ENCODE measurements around the gene UBC. TPM values are rescaled to one million over a fixed set of nuclear protein-coding genes. Genes with fewer than 3 reads are reported as not detected.
A peak's percentile ranks its signal among the peaks of the same experiment; 100 is the strongest.

UBC gene
- total and polyA plus RNA-seq, 9 of the 15 experiments (the other 6 are each of a cell fraction or from before 2014, with no cell fraction given), result 533 to 1,153 (median 813) TPM

- no peak; the same call in 1 of the 2 replicates for TF ChIP-seq EGR1 (conservative IDR thresholded peaks at IDR 0.05)
- no peak for TF ChIP-seq MED1 (CRISPR knock-in tag; IDR thresholded peaks at IDR 0.05; ENCODE audit: borderline replicate concordance)
- TF ChIP-seq FOXA1 (IDR thresholded peaks at IDR 0.05; ENCODE audit: borderline replicate concordance), result no peak
- TF ChIP-seq ZNF668 (CRISPR knock-in tag; IDR thresholded peaks at IDR 0.05), result no peak
- TF ChIP-seq MECOM (CRISPR knock-in tag; IDR thresholded peaks at IDR 0.05), result no peak
- TF ChIP-seq ZC3H4 (CRISPR knock-in tag; IDR thresholded peaks at IDR 0.05; ENCODE audit: borderline replicate concordance), result no peak
- no peak for TF ChIP-seq ERF (CRISPR knock-in tag; IDR thresholded peaks at IDR 0.05)
- no peak for TF ChIP-seq CCAR2 (IDR thresholded peaks at IDR 0.05; ENCODE audit: low read depth, low read length)
- TF ChIP-seq C11orf30 (IDR thresholded peaks at IDR 0.05; ENCODE audit: low read depth), result no peak
- no peak for TF ChIP-seq ZNF707 (CRISPR knock-in tag; conservative IDR thresholded peaks at IDR 0.05)
- no peak for TF ChIP-seq ZNF253 (CRISPR knock-in tag; conservative IDR thresholded peaks at IDR 0.05)
- no peak for TF ChIP-seq TAF7 (tag; IDR thresholded peaks at IDR 0.05)
- no peak for TF ChIP-seq HNRNPUL1 (IDR thresholded peaks at IDR 0.05; ENCODE audit: low read length)
- no peak for TF ChIP-seq HNRNPL (IDR thresholded peaks at IDR 0.05; ENCODE audit: low read depth, low read length)
- TF ChIP-seq ZBTB17 (CRISPR knock-in tag; IDR thresholded peaks at IDR 0.05), result 0 out of 2 replicates have a peak, but pooled peaks have one; percentile 40
- no peak for TF ChIP-seq SNIP1 (IDR thresholded peaks at IDR 0.05; ENCODE audit: low read depth)
- no peak for TF ChIP-seq BRF1 (IDR thresholded peaks at IDR 0.05; ENCODE audit: borderline replicate concordance, extremely low read depth, insufficient read length)
- TF ChIP-seq, protein P1, sequence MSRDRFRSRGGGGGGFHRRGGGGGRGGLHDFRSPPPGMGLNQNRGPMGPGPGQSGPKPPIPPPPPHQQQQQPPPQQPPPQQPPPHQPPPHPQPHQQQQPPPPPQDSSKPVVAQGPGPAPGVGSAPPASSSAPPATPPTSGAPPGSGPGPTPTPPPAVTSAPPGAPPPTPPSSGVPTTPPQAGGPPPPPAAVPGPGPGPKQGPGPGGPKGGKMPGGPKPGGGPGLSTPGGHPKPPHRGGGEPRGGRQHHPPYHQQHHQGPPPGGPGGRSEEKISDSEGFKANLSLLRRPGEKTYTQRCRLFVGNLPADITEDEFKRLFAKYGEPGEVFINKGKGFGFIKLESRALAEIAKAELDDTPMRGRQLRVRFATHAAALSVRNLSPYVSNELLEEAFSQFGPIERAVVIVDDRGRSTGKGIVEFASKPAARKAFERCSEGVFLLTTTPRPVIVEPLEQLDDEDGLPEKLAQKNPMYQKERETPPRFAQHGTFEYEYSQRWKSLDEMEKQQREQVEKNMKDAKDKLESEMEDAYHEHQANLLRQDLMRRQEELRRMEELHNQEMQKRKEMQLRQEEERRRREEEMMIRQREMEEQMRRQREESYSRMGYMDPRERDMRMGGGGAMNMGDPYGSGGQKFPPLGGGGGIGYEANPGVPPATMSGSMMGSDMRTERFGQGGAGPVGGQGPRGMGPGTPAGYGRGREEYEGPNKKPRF (IDR thresholded peaks at IDR 0.05; ENCODE audit: low read depth, low read length), result no peak
- no peak for TF ChIP-seq FOXJ3 (CRISPR knock-in tag; IDR thresholded peaks at IDR 0.05)
- no peak for TF ChIP-seq ZFPM2 (CRISPR knock-in tag; IDR thresholded peaks at IDR 0.05)
- no peak for TF ChIP-seq GATA2 (CRISPR knock-in tag; IDR thresholded peaks at IDR 0.05)
- no peak for TF ChIP-seq KDM2B (CRISPR knock-in tag; IDR thresholded peaks at IDR 0.05)
- TF ChIP-seq PRDM10 (IDR thresholded peaks at IDR 0.05; ENCODE audit: partially characterized antibody), result no peak
- TF ChIP-seq MCM2 (IDR thresholded peaks at IDR 0.05; ENCODE audit: low read depth), result no peak
- no peak for TF ChIP-seq ZKSCAN3 (CRISPR knock-in tag; IDR thresholded peaks at IDR 0.05)
- TF ChIP-seq MAFF (IDR thresholded peaks at IDR 0.05; ENCODE audit: low read length), result 0 out of 2 replicates have a peak, but pooled peaks have one; percentile 21
- TF ChIP-seq ZNF316 (IDR thresholded peaks at IDR 0.05), result no peak
Measured at GRCh38 chr12:124921200-124922031, 7.0 kb upstream of the UBC start (continued).

All from K562 (cell line).